HepG2 (cell line): ENCODE measurements around the gene TEX29. TPM values are rescaled to one million over a fixed set of nuclear protein-coding genes. Genes with fewer than 3 reads are reported as not detected.

Experiments
- ATAC-seq: fragments of 200-7000 bp; cut with Tn5 transposase; 3 replicates; pipeline ENCODE4 v1.9.1; 2020; ENCODE audit warnings: mild to moderate bottlenecking, moderate library complexity
- BruUV-seq: library from RNA; stranded (reverse); fragments of 400-500 nt; replicated peaks from 2 replicates; lab custom pipeline; 2021; lab: Mats Ljungman, UMichigan
- CTCF ChIA-PET: fragments of 300-600 bp; formaldehyde crosslinking; extraction: SDS; loops from one replicate; lab custom pipeline; 2021; ENCODE audit warnings: low total read pairs, inconsistent platforms, low intra/inter-chr PET ratio; lab: Yijun Ruan, JAX
- POLR2A ChIA-PET: fragments of 350-600 bp; sonication (Branson Sonifier 250); formaldehyde crosslinking; loops from one replicate; lab custom pipeline; 2020; ENCODE audit warnings: antibody characterized with exemption, inconsistent platforms; lab: Yijun Ruan, JAX
- DNase-seq: peaks from one replicate; pipeline ENCODE4 v3.0.0-alpha.2; 2015; ENCODE audit warnings: low spot score
- FAIRE-seq: peaks from 3 replicates; lab custom pipeline; 2011; peaks lifted over from hg19 to GRCh38; lab: Jason Lieb, UNC
- H2AFZ ChIP-seq: one replicate; pipeline ENCODE4 v1.6.1; 2011; ENCODE audit warnings: low read length, inconsistent platforms
- H3K27ac ChIP-seq: fragments of 300-600 bp; 3 replicates; pipeline ENCODE4 v1.8.0; 2011; ENCODE audit warnings: mixed run types, mild to moderate bottlenecking, mixed read lengths, low read length, inconsistent platforms; ENCODE audit not compliant: insufficient read depth; ENCODE audit errors: extremely low read length
- H3K27me3 ChIP-seq, 2 experiments: fragments of 200-600 bp in 1 of 2; 2 replicates in 1 of 2; 3 replicates in 1 of 2; pipeline versions ENCODE4 v1.6.0 to v1.8.0; 2011; ENCODE audit warnings: low read length in 2 of 2, mild to moderate bottlenecking in 2 of 2, moderate library complexity in 2 of 2, inconsistent platforms in 1 of 2; ENCODE audit not compliant: insufficient read depth in 2 of 2, control insufficient read depth in 1 of 2
- H3K36me3 ChIP-seq, 2 experiments: fragments of 200-600 bp in 1 of 2; replicated peaks in 1 of 2; 2 replicates in 1 of 2; 3 replicates in 1 of 2; pipeline versions ENCODE4 v1.5.1 to v1.8.0; 2011; ENCODE audit warnings: low read length in 2 of 2, inconsistent platforms in 1 of 2; ENCODE audit not compliant: insufficient read depth in 2 of 2, control insufficient read depth in 1 of 2
- H3K4me1 ChIP-seq: 2 replicates; pipeline ENCODE4 v1.5.1; 2012; ENCODE audit warnings: low read length, inconsistent platforms; ENCODE audit not compliant: insufficient read depth
- H3K4me2 ChIP-seq: 2 replicates; pipeline ENCODE4 v1.6.0; 2011; ENCODE audit warnings: low read depth, low read length, inconsistent platforms
- H3K4me3 ChIP-seq, 3 experiments: fragments of 200-600 bp in 1 of 3; sonication (generic), shearing (Covaris generic) in 1 of 3; replicated peaks in 1 of 3; 2 replicates each; pipeline ENCODE4 v1.5.1; 2011 to 2016; ENCODE audit warnings: low read length in 3 of 3, inconsistent platforms in 2 of 3, low read depth in 2 of 3, mild to moderate bottlenecking in 2 of 3, control low read depth in 1 of 3, mixed read lengths in 1 of 3; ENCODE audit not compliant: insufficient read depth in 1 of 3
- H3K79me2 ChIP-seq: one replicate; pipeline ENCODE4 v1.6.1; 2011; ENCODE audit warnings: low read length, inconsistent platforms; ENCODE audit not compliant: insufficient read depth
- H3K9ac ChIP-seq: 2 replicates; pipeline ENCODE4 v1.6.0; 2011; ENCODE audit warnings: mild to moderate bottlenecking, low read depth, low read length, inconsistent platforms; ENCODE audit not compliant: insufficient read depth
- H3K9me3 ChIP-seq: 2 replicates; pipeline ENCODE4 v1.5.1; 2012; ENCODE audit warnings: mild to moderate bottlenecking, low read length
- H4K20me1 ChIP-seq: 2 replicates; pipeline ENCODE4 v1.6.0; 2011; ENCODE audit warnings: inconsistent platforms, mild to moderate bottlenecking, low read length, moderate library complexity; ENCODE audit not compliant: insufficient read depth
- HMG20B ChIP-seq: conservative IDR thresholded peaks from 2 replicates; pipeline ENCODE4 v1.6.1; 2016; ENCODE audit warnings: missing genetic modification reagents, missing compliant biosample characterization
- HOXA7 ChIP-seq: sonication (generic); formaldehyde crosslinking; IDR thresholded peaks from 2 replicates; pipeline ENCODE4 v1.8.1; 2022; ENCODE audit warnings: mild to moderate bottlenecking, missing genetic modification reagents, moderate library complexity
- MXD4 ChIP-seq: IDR thresholded peaks from 2 replicates; pipeline ENCODE4 v1.6.1; 2016; ENCODE audit warnings: mild to moderate bottlenecking, missing biosample characterization, missing genetic modification reagents
- MYC ChIP-seq: sonication (generic); formaldehyde crosslinking; IDR thresholded peaks from 2 replicates; pipeline ENCODE4 v1.9.0; 2021; ENCODE audit warnings: missing genetic modification reagents, borderline replicate concordance
- SMARCE1 ChIP-seq: fragments of 450-650 bp; IDR thresholded peaks from 2 replicates; pipeline ENCODE4 v1.6.1; 2017; ENCODE audit warnings: borderline replicate concordance
- SSRP1 ChIP-seq: IDR thresholded peaks from 2 replicates; pipeline ENCODE4 v1.6.1; 2016; ENCODE audit warnings: control low read depth
- ZFP1 ChIP-seq: IDR thresholded peaks from 2 replicates; pipeline ENCODE4 v1.6.1; 2016
- ZNF138 ChIP-seq: sonication (generic); formaldehyde crosslinking; IDR thresholded peaks from 2 replicates; pipeline ENCODE4 v1.5.0; 2020; ENCODE audit warnings: mild to moderate bottlenecking, low read depth, missing genetic modification reagents
- ZNF20 ChIP-seq: sonication (generic); formaldehyde crosslinking; IDR thresholded peaks from 2 replicates; pipeline ENCODE4 v1.4.0; 2020; ENCODE audit warnings: mild to moderate bottlenecking, moderate library complexity, missing genetic modification reagents
- ZNF260 ChIP-seq: sonication (generic); formaldehyde crosslinking; IDR thresholded peaks from 2 replicates; pipeline ENCODE4 v1.4.0; 2020; ENCODE audit warnings: missing genetic modification reagents, low read depth, mild to moderate bottlenecking, borderline replicate concordance
- ZNF484 ChIP-seq: sonication (generic); formaldehyde crosslinking; IDR thresholded peaks from 2 replicates; pipeline ENCODE4 v1.5.1; 2020; ENCODE audit warnings: mild to moderate bottlenecking, low read depth, missing genetic modification reagents, borderline replicate concordance
- ZNF510 ChIP-seq: sonication (generic); formaldehyde crosslinking; IDR thresholded peaks from 2 replicates; pipeline ENCODE4 v1.4.0; 2020; ENCODE audit warnings: low read depth, mild to moderate bottlenecking, missing genetic modification reagents
- ZNF589 ChIP-seq: sonication (generic); formaldehyde crosslinking; conservative IDR thresholded peaks from 2 replicates; pipeline ENCODE4 v1.8.0; 2022; ENCODE audit warnings: mild to moderate bottlenecking, moderate library complexity, missing genetic modification reagents
- ZNF674 ChIP-seq: sonication (generic); formaldehyde crosslinking; IDR thresholded peaks from 2 replicates; pipeline ENCODE4 v1.5.0; 2020; ENCODE audit warnings: low read depth, mild to moderate bottlenecking, missing genetic modification reagents
- WGBS: methylation state at CpG from one replicate; pipeline ENCODE4 v1.1.6; 2017; ENCODE audit warnings: low lambda C conversion rate; 5-methylcytosine and 5-hydroxymethylcytosine counted together
- in situ Hi-C: cut with HindIII; loops from 2 replicates; pipeline ENCODE4 v1.10.0; 2017; ENCODE audit warnings: low pct_unique_long_range_greater_than_20kb; ENCODE audit not compliant: extremely low pct_ligation_motif_present
- intact Hi-C: fragments of 100-400 bp; cut with micrococcal nuclease; formaldehyde crosslinking; loops from one replicate; pipeline ENCODE4 v1.10.0; 2022; ENCODE audit not compliant: unreplicated experiment
- polyA plus RNA-seq, 8 experiments: library from polyadenylated mRNA; depleted of rRNA in 3 of 8; stranded (reverse) in 7 of 8; unstranded in 1 of 8; fragments of >200 nt; fragmentation: Illumina TruSeq in 4 of 8; extraction: Trizol in 4 of 8; gene quantifications; 2 replicates each; pipeline versions ENCODE4 v1.2.1 to v1.2.3, GENCODE V29; 2011 to 2016; ENCODE audit warnings: low read depth in 4 of 8, missing spikeins in 1 of 8, mixed read lengths in 1 of 8; ENCODE audit not compliant: insufficient read depth in 1 of 8
- total RNA-seq, 5 experiments: library from RNA; depleted of rRNA; stranded (reverse); fragments of >200 nt; fragmentation: Illumina TruSeq; extraction: Trizol; gene quantifications; 2 replicates each; pipeline ENCODE4 v1.2.3, GENCODE V29; 2016; ENCODE audit warnings: low read depth in 1 of 5
- TF ChIP-seq, protein P1 (sequence below): sonication (generic); formaldehyde crosslinking; IDR thresholded peaks from 2 replicates; pipeline ENCODE4 v1.4.0; 2020; ENCODE audit warnings: missing genetic modification reagents

Gene TEX29
- total and polyA plus RNA-seq, 2 of the 13 experiments (the other 11 are each of a cell fraction or from before 2014, with no cell fraction given), result 0.12 to 0.22 TPM

- Histone ChIP-seq H4K20me1 (no peaks in the 10 kb centered on the region), H3K36me3 (no peaks in the 10 kb centered on the region), H3K4me2 (no peak overlapping the region), H3K27ac (no peak overlapping the region), H3K4me1 (no peaks in the 10 kb centered on the region), H3K27me3 (peaks cover 0 to 21% of the 10 kb centered on the region in 2 experiments; a peak in 2 of 5 replicates), H3K4me3 (no peak overlapping the region), H3K9me3 (no peaks in the 10 kb centered on the region), H3K79me2 (no peaks in the 10 kb centered on the region), H3K9ac (no peak overlapping the region), H2AFZ (no peak overlapping the region)
- intact Hi-C loops (no loop called here), in situ Hi-C loops (no loop called here)
- 2% methylated on average over 4 of the region's 4 CpGs for WGBS
- CTCF ChIA-PET, result no interaction called here
- no peak for ATAC-seq
- no TSS peak for BruUV-seq
- FAIRE-seq, result no peak
- no peak for DNase-seq
- POLR2A ChIA-PET, result no interaction called here
- TF ChIP-seq ZNF484 (CRISPR knock-in tag) (no peak), ZNF674 (CRISPR knock-in tag) (no peak), ZNF589 (no peak), ZNF20 (CRISPR knock-in tag) (no peak), ZNF510 (CRISPR knock-in tag) (no peak), HMG20B (CRISPR knock-in tag) (no peak), MYC (CRISPR knock-in tag) (no peak), ZNF138 (CRISPR knock-in tag) (no peak), ZFP1 (no peak), ZNF260 (CRISPR knock-in tag) (no peak), SSRP1 (CRISPR knock-in tag) (no peak), SMARCE1 (no peak), MXD4 (CRISPR knock-in tag) (no peak), HOXA7 (no peak)
- TF ChIP-seq, protein P1, sequence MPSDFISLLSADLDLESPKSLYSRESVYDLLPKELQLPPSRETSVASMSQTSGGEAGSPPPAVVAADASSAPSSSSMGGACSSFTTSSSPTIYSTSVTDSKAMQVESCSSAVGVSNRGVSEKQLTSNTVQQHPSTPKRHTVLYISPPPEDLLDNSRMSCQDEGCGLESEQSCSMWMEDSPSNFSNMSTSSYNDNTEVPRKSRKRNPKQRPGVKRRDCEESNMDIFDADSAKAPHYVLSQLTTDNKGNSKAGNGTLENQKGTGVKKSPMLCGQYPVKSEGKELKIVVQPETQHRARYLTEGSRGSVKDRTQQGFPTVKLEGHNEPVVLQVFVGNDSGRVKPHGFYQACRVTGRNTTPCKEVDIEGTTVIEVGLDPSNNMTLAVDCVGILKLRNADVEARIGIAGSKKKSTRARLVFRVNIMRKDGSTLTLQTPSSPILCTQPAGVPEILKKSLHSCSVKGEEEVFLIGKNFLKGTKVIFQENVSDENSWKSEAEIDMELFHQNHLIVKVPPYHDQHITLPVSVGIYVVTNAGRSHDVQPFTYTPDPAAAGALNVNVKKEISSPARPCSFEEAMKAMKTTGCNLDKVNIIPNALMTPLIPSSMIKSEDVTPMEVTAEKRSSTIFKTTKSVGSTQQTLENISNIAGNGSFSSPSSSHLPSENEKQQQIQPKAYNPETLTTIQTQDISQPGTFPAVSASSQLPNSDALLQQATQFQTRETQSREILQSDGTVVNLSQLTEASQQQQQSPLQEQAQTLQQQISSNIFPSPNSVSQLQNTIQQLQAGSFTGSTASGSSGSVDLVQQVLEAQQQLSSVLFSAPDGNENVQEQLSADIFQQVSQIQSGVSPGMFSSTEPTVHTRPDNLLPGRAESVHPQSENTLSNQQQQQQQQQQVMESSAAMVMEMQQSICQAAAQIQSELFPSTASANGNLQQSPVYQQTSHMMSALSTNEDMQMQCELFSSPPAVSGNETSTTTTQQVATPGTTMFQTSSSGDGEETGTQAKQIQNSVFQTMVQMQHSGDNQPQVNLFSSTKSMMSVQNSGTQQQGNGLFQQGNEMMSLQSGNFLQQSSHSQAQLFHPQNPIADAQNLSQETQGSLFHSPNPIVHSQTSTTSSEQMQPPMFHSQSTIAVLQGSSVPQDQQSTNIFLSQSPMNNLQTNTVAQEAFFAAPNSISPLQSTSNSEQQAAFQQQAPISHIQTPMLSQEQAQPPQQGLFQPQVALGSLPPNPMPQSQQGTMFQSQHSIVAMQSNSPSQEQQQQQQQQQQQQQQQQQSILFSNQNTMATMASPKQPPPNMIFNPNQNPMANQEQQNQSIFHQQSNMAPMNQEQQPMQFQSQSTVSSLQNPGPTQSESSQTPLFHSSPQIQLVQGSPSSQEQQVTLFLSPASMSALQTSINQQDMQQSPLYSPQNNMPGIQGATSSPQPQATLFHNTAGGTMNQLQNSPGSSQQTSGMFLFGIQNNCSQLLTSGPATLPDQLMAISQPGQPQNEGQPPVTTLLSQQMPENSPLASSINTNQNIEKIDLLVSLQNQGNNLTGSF (CRISPR knock-in tag), result no peak
Observed at GRCh38 chr13:111356795-111357194, 36.4 kb downstream of the TEX29 start.
